Measurements from ENCODE around the gene ADGRF4.

DNA sequence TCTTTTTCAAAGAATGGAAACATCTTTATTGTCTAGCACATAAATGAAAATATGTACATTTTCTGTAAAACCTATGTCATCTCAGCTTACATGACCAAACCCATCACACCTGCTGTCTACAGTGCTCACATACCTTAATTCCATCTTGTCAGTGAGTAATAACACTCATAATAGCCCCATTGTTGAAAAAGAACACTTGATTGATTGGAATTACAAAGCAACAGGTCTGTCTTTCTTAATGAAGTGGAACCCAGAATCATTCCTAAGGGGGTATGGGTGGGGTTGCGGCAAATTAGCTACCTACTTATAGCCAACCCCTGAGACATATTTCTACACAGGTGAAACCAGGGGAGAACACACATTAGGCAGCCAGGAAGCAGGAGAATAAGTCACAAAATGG, 20.2 kb downstream of the ADGRF4 start:
- TF ChIP-seq, protein P1, sequence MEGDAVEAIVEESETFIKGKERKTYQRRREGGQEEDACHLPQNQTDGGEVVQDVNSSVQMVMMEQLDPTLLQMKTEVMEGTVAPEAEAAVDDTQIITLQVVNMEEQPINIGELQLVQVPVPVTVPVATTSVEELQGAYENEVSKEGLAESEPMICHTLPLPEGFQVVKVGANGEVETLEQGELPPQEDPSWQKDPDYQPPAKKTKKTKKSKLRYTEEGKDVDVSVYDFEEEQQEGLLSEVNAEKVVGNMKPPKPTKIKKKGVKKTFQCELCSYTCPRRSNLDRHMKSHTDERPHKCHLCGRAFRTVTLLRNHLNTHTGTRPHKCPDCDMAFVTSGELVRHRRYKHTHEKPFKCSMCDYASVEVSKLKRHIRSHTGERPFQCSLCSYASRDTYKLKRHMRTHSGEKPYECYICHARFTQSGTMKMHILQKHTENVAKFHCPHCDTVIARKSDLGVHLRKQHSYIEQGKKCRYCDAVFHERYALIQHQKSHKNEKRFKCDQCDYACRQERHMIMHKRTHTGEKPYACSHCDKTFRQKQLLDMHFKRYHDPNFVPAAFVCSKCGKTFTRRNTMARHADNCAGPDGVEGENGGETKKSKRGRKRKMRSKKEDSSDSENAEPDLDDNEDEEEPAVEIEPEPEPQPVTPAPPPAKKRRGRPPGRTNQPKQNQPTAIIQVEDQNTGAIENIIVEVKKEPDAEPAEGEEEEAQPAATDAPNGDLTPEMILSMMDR (IDR thresholded peaks at IDR 0.05; ENCODE audit: poor library complexity): no peak
- TF ChIP-seq EZH2 (IDR thresholded peaks at IDR 0.05; ENCODE audit: borderline replicate concordance): no peak
